Measurements from ENCODE around the gene NDUFAF7.

DNA sequence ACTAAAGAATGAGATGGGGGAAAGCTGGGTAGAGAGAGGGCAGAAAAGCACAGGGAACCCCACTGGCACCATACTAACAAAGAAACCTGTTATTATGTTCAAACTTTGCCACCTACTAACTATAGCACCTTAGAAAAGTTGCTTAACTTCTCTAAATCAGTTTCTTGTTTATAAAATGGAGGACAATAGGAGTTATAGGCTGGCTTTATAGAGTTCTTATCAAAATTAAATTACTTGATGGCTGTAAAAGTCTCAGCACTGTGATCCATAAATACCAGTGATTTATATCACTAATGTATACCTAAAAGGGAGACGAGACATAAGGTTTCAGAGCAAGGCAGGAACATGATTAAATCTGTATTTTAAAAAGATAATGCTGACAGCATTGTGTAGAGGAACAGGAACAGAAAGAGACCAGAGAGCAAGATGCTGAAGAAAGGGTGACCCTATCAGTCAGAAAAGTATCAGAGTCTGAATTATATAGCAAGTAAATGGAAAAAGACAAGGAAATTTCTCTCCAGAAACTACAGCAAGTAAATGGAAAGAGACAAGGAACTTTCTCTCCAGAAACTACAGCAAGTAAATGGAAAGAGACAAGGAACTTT is 64.1 kb downstream of the NDUFAF7 start:
- TF ChIP-seq, protein P1, sequence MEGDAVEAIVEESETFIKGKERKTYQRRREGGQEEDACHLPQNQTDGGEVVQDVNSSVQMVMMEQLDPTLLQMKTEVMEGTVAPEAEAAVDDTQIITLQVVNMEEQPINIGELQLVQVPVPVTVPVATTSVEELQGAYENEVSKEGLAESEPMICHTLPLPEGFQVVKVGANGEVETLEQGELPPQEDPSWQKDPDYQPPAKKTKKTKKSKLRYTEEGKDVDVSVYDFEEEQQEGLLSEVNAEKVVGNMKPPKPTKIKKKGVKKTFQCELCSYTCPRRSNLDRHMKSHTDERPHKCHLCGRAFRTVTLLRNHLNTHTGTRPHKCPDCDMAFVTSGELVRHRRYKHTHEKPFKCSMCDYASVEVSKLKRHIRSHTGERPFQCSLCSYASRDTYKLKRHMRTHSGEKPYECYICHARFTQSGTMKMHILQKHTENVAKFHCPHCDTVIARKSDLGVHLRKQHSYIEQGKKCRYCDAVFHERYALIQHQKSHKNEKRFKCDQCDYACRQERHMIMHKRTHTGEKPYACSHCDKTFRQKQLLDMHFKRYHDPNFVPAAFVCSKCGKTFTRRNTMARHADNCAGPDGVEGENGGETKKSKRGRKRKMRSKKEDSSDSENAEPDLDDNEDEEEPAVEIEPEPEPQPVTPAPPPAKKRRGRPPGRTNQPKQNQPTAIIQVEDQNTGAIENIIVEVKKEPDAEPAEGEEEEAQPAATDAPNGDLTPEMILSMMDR (IDR thresholded peaks at IDR 0.05; ENCODE audit: borderline replicate concordance, extremely low read depth, low read length, poor library complexity, severe bottlenecking): no peak
- no peak for TF ChIP-seq EZH2 (IDR thresholded peaks at IDR 0.05; ENCODE audit: borderline replicate concordance, low read depth, low read length, severe bottlenecking)
